ENCODE measurements around the gene CDK11A.
"Not testable (repeated sequence)": the region's sequence is repeated elsewhere in the genome, so short reads cannot be mapped to it uniquely, and the experiment has no call there.

DNA sequence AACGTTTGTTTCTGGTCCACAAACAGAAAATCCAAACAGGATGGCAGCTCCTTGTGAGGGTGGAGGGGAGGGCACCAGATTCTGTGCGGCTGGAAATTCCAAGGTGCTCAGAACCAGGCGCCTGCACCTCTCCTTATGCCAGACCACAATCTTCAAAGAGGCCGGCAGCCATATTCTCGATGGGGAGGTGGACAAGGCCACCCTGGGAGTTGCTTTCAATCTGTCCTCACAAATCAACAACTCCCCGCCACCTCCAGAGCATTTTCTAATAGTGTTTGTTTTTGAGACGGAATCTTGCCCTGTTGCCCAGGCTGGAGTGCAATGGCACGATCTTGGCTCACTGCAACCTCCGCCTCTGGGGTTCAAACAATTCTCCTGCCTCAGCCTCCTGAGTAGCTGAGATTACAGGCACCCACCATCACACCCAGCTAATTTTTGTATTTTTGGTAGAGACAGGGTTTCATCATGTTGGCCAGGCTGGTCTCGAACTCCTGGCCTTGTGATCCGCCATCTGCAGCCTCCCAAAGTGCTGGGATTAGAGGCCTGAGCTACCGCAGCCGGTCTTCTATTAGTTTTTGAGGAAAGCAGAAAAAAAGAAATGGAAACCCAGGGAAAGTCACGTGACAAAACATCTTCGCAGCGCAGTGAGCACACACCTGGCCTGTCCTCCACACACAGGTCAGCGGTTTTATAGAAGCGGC is 5.1 kb upstream of the CDK11A start:
- TF ChIP-seq, protein P1, sequence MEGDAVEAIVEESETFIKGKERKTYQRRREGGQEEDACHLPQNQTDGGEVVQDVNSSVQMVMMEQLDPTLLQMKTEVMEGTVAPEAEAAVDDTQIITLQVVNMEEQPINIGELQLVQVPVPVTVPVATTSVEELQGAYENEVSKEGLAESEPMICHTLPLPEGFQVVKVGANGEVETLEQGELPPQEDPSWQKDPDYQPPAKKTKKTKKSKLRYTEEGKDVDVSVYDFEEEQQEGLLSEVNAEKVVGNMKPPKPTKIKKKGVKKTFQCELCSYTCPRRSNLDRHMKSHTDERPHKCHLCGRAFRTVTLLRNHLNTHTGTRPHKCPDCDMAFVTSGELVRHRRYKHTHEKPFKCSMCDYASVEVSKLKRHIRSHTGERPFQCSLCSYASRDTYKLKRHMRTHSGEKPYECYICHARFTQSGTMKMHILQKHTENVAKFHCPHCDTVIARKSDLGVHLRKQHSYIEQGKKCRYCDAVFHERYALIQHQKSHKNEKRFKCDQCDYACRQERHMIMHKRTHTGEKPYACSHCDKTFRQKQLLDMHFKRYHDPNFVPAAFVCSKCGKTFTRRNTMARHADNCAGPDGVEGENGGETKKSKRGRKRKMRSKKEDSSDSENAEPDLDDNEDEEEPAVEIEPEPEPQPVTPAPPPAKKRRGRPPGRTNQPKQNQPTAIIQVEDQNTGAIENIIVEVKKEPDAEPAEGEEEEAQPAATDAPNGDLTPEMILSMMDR (conservative IDR thresholded peaks at IDR 0.05 in 1 of 2, IDR thresholded peaks at IDR 0.05 in 1 of 2; ENCODE audit: low read depth in 1 of 2, low read length in 2 of 2), result not testable (repeated sequence)
- not testable (repeated sequence) for TF ChIP-seq EZH2 (IDR thresholded peaks at IDR 0.05; ENCODE audit: low read length, missing control alignments)

All from fibroblast of lung (primary cell).